Measurements from ENCODE around the gene SIRT1.
"Not testable (repeated sequence)": the region's sequence is repeated elsewhere in the genome, so short reads cannot be mapped to it uniquely, and the experiment has no call there.

SIRT1 gene

DNA sequence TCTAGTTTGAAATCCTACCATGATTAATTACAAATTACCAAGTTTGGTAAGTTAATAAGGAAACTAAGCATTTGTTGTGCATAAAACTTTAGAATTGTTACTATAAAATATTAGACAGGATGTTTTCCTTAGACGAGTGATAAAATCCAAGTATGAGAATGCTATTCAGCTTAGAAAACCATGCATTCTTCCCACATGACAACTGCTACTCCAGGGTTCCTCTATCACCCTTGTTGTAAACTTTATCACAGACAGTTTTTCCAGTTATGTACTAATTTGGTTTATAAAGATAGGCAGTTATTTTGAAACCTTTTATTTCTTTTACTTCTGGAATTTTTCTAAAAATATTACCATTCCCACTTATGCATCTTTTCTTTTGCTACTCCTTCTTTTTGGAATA, 52.0 kb downstream of the SIRT1 start:
- no peak for TF ChIP-seq CTCF (IDR thresholded peaks at IDR 0.05; ENCODE audit: low read depth, low read length)
- in situ Hi-C loops (cut with HindIII; ENCODE audit: low sequenced_read_pairs) = no loop called here

DNA sequence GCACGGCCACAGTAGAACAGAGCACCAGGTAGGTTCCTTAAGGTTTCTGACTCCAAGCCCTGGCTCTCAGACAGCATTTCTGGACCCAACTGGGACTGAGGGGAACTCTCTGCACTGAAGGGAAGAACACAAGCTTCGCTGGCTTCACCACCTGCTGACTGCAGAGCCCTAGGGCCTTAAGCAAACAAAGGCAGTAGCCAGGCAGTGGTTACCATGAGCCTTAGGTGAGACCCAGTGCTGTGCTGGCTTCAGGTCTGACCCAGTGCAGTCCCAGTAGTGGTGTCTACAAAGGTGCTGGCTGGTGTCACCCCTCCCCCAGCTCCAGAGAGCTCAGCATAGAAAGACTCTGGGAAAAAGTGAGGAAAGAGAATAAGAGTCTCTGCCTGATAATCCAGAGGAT, 59.5 kb downstream of the SIRT1 start:
- in situ Hi-C loops (cut with HindIII; ENCODE audit: low sequenced_read_pairs) = no loop called here
- no peak for TF ChIP-seq CTCF (IDR thresholded peaks at IDR 0.05; ENCODE audit: low read depth, low read length)
- H3K4me3 ChIP-seq (ENCODE audit: low read depth, low read length) = no peak overlapping the region
- no peak for DNase-seq (ENCODE audit: low read depth, low spot score)

More for the DNA sequence above, 52.0 kb downstream of the SIRT1 start:
- no peak for DNase-seq (ENCODE audit: low read depth, low spot score)
- no peak overlapping the region for H3K4me3 ChIP-seq (ENCODE audit: low read depth, low read length)

- H3K4me3 ChIP-seq (ENCODE audit: low read depth, low read length) = no peak overlapping the region
- no peak for TF ChIP-seq CTCF (IDR thresholded peaks at IDR 0.05; ENCODE audit: low read depth, low read length)
- DNase-seq (ENCODE audit: low read depth, low spot score) = no peak
- in situ Hi-C loops (cut with HindIII; ENCODE audit: low sequenced_read_pairs) = no loop called here
Measured at GRCh38 chr10:67955614-67956013, 71.2 kb downstream of the SIRT1 start.

- no peak for TF ChIP-seq CTCF (IDR thresholded peaks at IDR 0.05; ENCODE audit: low read depth, low read length)
- no peak overlapping the region for H3K4me3 ChIP-seq (ENCODE audit: low read depth, low read length)
- in situ Hi-C loops (cut with HindIII; ENCODE audit: low sequenced_read_pairs) = no loop called here
- DNase-seq (ENCODE audit: low read depth, low spot score) = no peak
Measured at GRCh38 chr10:67959839-67960476, 75.5 kb downstream of the SIRT1 start.

- H3K4me3 ChIP-seq (ENCODE audit: low read depth, low read length) = no peak overlapping the region
- in situ Hi-C loops (cut with HindIII; ENCODE audit: low sequenced_read_pairs) = no loop called here
- DNase-seq (ENCODE audit: low read depth, low spot score) = no peak
- TF ChIP-seq CTCF (IDR thresholded peaks at IDR 0.05; ENCODE audit: low read depth, low read length) = no peak
Measured at GRCh38 chr10:67965456-67965855, 81.0 kb downstream of the SIRT1 start.

DNA sequence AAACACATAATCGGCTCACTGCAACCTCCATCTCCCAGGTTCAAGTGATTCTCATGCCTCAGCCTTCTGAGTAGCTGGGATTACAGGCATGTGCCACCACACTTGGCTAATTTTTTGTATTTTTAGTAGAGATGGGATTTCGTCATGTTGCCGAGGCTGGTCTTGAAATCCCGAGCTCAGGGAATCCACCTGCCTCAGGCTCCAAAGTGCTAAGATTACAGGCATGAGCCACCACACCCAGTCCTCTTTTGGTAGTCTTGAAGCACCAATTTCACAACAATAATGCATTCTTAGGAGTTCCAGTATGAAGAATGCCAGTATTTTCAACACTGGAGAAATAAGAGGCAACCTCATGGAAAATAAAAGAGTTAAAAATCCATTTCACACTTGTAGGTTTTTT, 81.6 kb downstream of the SIRT1 start:
- in situ Hi-C loops (cut with HindIII; ENCODE audit: low sequenced_read_pairs); H3K4me3 ChIP-seq (ENCODE audit: low read depth, low read length); DNase-seq (ENCODE audit: low read depth, low spot score): not testable (repeated sequence)

Data from astrocyte of the spinal cord (primary cell).